Hepatocyte (in vitro differentiated cells): ENCODE results near the gene SOD2. TPM values are rescaled to one million over a fixed set of nuclear protein-coding genes. Genes with fewer than 3 reads are reported as not detected.
"Not testable (repeated sequence)": the region's sequence is repeated elsewhere in the genome, so short reads cannot be mapped to it uniquely, and the experiment has no call there.

Source experiments
- DNase-seq: peaks from one replicate; pipeline ENCODE4 v3.0.0-alpha.2; 2016; ENCODE audit warnings: low spot score
- H2AFZ ChIP-seq: fragments of 200-600 bp; sonication (generic); 2 replicates; pipeline ENCODE4 v1.6.0; 2016; ENCODE audit warnings: antibody characterized with exemption, mild to moderate bottlenecking
- H3K27ac ChIP-seq: fragments of 200-600 bp; sonication (generic); 2 replicates; pipeline ENCODE4 v1.5.1; 2016; ENCODE audit warnings: mild to moderate bottlenecking
- H3K27me3 ChIP-seq: fragments of 200-600 bp; sonication (generic); 2 replicates; pipeline ENCODE4 v1.6.1; 2016
- H3K36me3 ChIP-seq: fragments of 200-600 bp; sonication (generic); replicated peaks from 2 replicates; pipeline ENCODE4 v1.5.1; 2016; ENCODE audit warnings: low read depth; ENCODE audit not compliant: insufficient read depth
- H3K4me1 ChIP-seq: fragments of 200-600 bp; sonication (generic); 2 replicates; pipeline ENCODE4 v1.5.1; 2016; ENCODE audit warnings: mild to moderate bottlenecking, moderate library complexity; ENCODE audit not compliant: insufficient read depth
- H3K4me2 ChIP-seq: fragments of 200-600 bp; sonication (generic); 2 replicates; pipeline ENCODE4 v1.6.0; 2016
- H3K4me3 ChIP-seq: fragments of 200-600 bp; sonication (generic); 2 replicates; pipeline ENCODE4 v1.5.1; 2016; ENCODE audit warnings: mild to moderate bottlenecking
- H3K79me2 ChIP-seq: fragments of 200-600 bp; sonication (generic); 2 replicates; pipeline ENCODE4 v1.6.0; 2017; ENCODE audit warnings: mild to moderate bottlenecking
- H3K9me2 ChIP-seq: fragments of 200-600 bp; sonication (generic); replicated peaks from 2 replicates; pipeline ENCODE4 v1.6.0; 2017; ENCODE audit warnings: mild to moderate bottlenecking; ENCODE audit not compliant: insufficient read depth
- H3K9me3 ChIP-seq: fragments of 200-600 bp; sonication (generic); 2 replicates; pipeline ENCODE4 v1.5.1; 2016; ENCODE audit warnings: low read depth, mild to moderate bottlenecking
- H4K20me1 ChIP-seq: fragments of 200-600 bp; sonication (generic); 2 replicates; pipeline ENCODE4 v1.6.0; 2016; ENCODE audit warnings: mild to moderate bottlenecking; ENCODE audit not compliant: insufficient read depth, poor library complexity, severe bottlenecking
- CTCF ChIP-seq: fragments of 200-600 bp; sonication (generic); IDR thresholded peaks from 2 replicates; pipeline ENCODE4 v1.5.1; 2016; ENCODE audit warnings: antibody characterized with exemption, mild to moderate bottlenecking; ENCODE audit not compliant: poor library complexity
- EZH2 ChIP-seq: fragments of 200-600 bp; sonication (generic); IDR thresholded peaks from 2 replicates; pipeline ENCODE4 v1.6.1; 2016; ENCODE audit warnings: antibody characterized with exemption, mild to moderate bottlenecking, borderline replicate concordance
- EZH2phosphoT487 ChIP-seq: fragments of 200-600 bp; sonication (generic); IDR thresholded peaks from one replicate; pipeline ENCODE4 v1.6.1; 2018; ENCODE audit warnings: antibody characterized with exemption, mild to moderate bottlenecking, low read depth, moderate library complexity; ENCODE audit not compliant: unreplicated experiment, severe bottlenecking
- WGBS: methylation state at CpG from one replicate; pipeline ENCODE4 v1.1.6; 2016; ENCODE audit warnings: low lambda C conversion rate; ENCODE audit errors: missing lambda C conversion rate; 5-methylcytosine and 5-hydroxymethylcytosine counted together
- polyA plus RNA-seq: library from polyadenylated mRNA; unstranded; fragments of >200 nt; fragmentation: Nextera tagmentation; extraction: Ambion mirVana; gene quantifications from 2 replicates; pipeline ENCODE4 v1.2.1, GENCODE V29; 2016
- total RNA-seq: library from RNA; depleted of rRNA; stranded (reverse); fragments of >200 nt; gene quantifications from 2 replicates; pipeline ENCODE4 v1.2.3, GENCODE V29; 2014

SOD2 gene
- total and polyA plus RNA-seq, 2 experiments from 2014 or later: 138 to 264 TPM

DNA sequence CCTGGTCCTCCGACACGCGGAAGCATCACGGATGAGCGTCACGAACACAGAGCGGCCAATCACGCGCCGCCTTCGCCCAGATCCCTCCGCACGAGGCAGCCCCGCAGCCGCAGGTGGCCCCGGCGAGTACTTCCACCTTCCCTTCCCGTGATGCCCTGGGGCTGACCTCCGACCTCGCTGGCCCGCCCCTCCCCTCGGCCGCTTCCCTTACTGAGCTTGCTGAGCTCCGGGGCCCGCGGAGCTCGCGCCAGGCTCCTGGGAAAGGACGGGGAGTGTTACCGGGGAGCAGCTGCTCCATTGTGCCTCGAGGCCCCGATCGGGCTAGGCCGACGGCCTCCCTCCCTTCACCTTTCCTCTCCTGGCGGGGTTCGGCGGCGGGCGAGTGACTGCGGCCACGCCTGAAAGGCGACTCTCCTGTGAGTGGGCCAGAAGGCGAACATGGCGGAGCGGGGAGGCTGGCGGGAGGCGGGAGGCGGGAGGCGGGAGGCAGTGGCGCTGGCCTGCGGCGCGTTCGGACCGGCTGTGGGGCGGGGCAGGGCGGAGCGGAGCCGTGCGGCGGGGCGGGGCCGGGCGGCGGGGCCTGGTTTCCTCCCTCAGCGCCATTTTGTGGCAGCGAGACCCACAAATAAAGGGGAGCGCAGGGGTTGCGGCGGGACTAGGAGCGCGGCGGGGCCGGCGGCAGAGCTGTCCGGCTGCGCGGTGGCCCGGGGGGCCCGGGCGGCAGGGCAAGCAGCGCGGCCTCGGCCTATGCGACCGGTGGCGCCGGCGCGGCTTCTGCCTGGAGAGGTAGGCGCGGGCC lies 34.1 kb upstream of the SOD2 start, which contains the start of gene WTAP:
TSS of gene WTAP (plus strand) at position 589 of the 799 bp plus-strand sequence. CDS start 8,760 bp downstream, outside the sequence.
- 1% methylated on average over 54 of the region's 93 CpGs for WGBS
- TF ChIP-seq CTCF (no peak), EZH2 (no peak), EZH2phosphoT487 (no peak)
- Histone ChIP-seq H3K36me3 (no peaks in the 10 kb centered on the region), H3K27ac (peak within 1 kb of the TSS; percentile 100), H3K9me3 (no peaks in the 10 kb centered on the region), H3K27me3 (no peaks in the 10 kb centered on the region), H3K4me1 (peaks cover 12% of the 10 kb centered on the region), H4K20me1 (peaks cover 41% of the 10 kb centered on the region), H3K4me2 (peak within 1 kb of the TSS; percentile 92), H2AFZ (peak within 1 kb of the TSS; percentile 84), H3K79me2 (peaks cover 88% of the 10 kb centered on the region), H3K4me3 (peak within 1 kb of the TSS; percentile 97), H3K9me2 (no peaks in the 10 kb centered on the region)
- peak; percentile 98 for DNase-seq

GRCh38 chr6:159726255-159726917 lies 33.3 kb upstream of the SOD2 start:
- Histone ChIP-seq H3K36me3 (no peaks in the 10 kb centered on the region), H3K9me2 (no peaks in the 10 kb centered on the region), H3K79me2 (peaks cover 87% of the 10 kb centered on the region), H2AFZ (peak overlapping the region; percentile 63), H3K9me3 (no peaks in the 10 kb centered on the region), H3K4me2 (peak overlapping the region; percentile 86), H3K4me3 (peak overlapping the region; percentile 47), H3K4me1 (peaks cover 12% of the 10 kb centered on the region), H3K27ac (peak overlapping the region; percentile 100), H3K27me3 (no peaks in the 10 kb centered on the region), H4K20me1 (peaks cover 34% of the 10 kb centered on the region)
- no peak for DNase-seq
- under 1% methylated on average over 30 of the region's 30 CpGs for WGBS
- TF ChIP-seq EZH2 (no peak), EZH2phosphoT487 (no peak), CTCF (no peak)

- H3K79me2 ChIP-seq: peaks cover 79% of the 10 kb centered on the region
- H2AFZ ChIP-seq, H3K27ac ChIP-seq, DNase-seq, H3K36me3 ChIP-seq, H3K27me3 ChIP-seq, H3K9me2 ChIP-seq, H3K4me1 ChIP-seq, H3K9me3 ChIP-seq: not testable (repeated sequence)
- peak overlapping the region; percentile 86 for H3K4me2 ChIP-seq
- peak overlapping the region; percentile 47 for H3K4me3 ChIP-seq
- peaks cover 22% of the 10 kb centered on the region for H4K20me1 ChIP-seq
- WGBS: 92% methylated on average over 3 of the region's 3 CpGs
Measured at GRCh38 chr6:159725208-159725607, 32.2 kb upstream of the SOD2 start.

DNA sequence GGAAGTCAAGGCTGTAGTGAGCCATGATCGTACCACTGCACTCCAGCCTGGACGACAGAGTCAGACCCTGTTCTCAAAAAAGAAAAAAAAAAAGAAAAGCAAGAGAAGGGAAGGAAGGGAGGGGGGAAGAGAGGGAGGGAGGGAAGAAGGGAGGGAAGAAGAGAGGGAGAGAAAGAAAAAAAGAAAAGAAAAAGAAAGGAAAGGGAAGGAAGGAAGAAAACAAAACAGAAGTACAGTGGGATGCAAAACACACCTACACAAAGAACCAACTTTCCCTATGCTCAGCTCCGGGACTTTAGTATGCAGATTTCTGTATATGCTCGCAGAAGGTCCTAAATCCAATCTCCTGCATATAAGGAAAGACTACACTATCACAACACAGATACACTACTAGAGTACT lies 31.7 kb upstream of the SOD2 start:
- Histone ChIP-seq H4K20me1 (peaks cover 18% of the 10 kb centered on the region), H3K4me3 (no peak overlapping the region), H3K27me3 (no peaks in the 10 kb centered on the region), H3K4me2 (peak overlapping the region; percentile 86), H3K4me1 (peaks cover 7% of the 10 kb centered on the region), H3K79me2 (peaks cover 77% of the 10 kb centered on the region), H3K27ac (no peak overlapping the region), H2AFZ (no peak overlapping the region), H3K9me3 (no peaks in the 10 kb centered on the region), H3K9me2 (no peaks in the 10 kb centered on the region), H3K36me3 (no peaks in the 10 kb centered on the region)
- TF ChIP-seq EZH2: no peak
- TF ChIP-seq EZH2phosphoT487: no peak
- TF ChIP-seq CTCF: no peak
- 95% methylated on average over 4 of the region's 4 CpGs for WGBS
- DNase-seq: no peak
